HepG2 (cell line): Measurements from ENCODE around the gene CTIF.

Experiments used
- CREM ChIP-seq, 2 experiments: sonication (generic) in 1 of 2; formaldehyde crosslinking in 1 of 2; IDR thresholded peaks; 2 replicates each; pipeline versions ENCODE4 v1.4.0 to v1.6.1; 2016 to 2020; ENCODE audit warnings: antibody characterized with exemption in 1 of 2, mild to moderate bottlenecking in 1 of 2, missing genetic modification reagents in 1 of 2
- ELF3 ChIP-seq: IDR thresholded peaks from 2 replicates; pipeline ENCODE4 v1.6.1; 2016; ENCODE audit warnings: missing genetic modification reagents, missing compliant biosample characterization
- SMARCC2 ChIP-seq: fragments of 450-650 bp; IDR thresholded peaks from 2 replicates; pipeline ENCODE4 v1.6.1; 2017; ENCODE audit warnings: antibody characterized with exemption, mild to moderate bottlenecking
- SMARCE1 ChIP-seq: fragments of 450-650 bp; IDR thresholded peaks from 2 replicates; pipeline ENCODE4 v1.6.1; 2017; ENCODE audit warnings: borderline replicate concordance
- TAF1 ChIP-seq: sonication (generic); formaldehyde crosslinking; IDR thresholded peaks from 2 replicates; pipeline ENCODE4 v1.4.0; 2020; ENCODE audit warnings: missing genetic modification reagents
- TARDBP ChIP-seq: sonication (generic); formaldehyde crosslinking; IDR thresholded peaks from 2 replicates; pipeline ENCODE4 v1.8.0; 2022; ENCODE audit warnings: mild to moderate bottlenecking, missing genetic modification reagents
- TCF7L2 ChIP-seq: IDR thresholded peaks from 2 replicates; pipeline ENCODE4 v1.6.1; 2011; ENCODE audit warnings: mild to moderate bottlenecking, low read depth, low read length, moderate library complexity
- ZSCAN29 ChIP-seq: sonication (generic); formaldehyde crosslinking; conservative IDR thresholded peaks from 2 replicates; pipeline ENCODE4 v1.4.0; 2020; ENCODE audit warnings: mild to moderate bottlenecking, missing genetic modification reagents
- TF ChIP-seq, protein P1 (sequence below): sonication (generic); formaldehyde crosslinking; IDR thresholded peaks from 2 replicates; pipeline ENCODE4 v1.5.1; 2020; ENCODE audit warnings: missing genetic modification reagents, mild to moderate bottlenecking, borderline replicate concordance

DNA sequence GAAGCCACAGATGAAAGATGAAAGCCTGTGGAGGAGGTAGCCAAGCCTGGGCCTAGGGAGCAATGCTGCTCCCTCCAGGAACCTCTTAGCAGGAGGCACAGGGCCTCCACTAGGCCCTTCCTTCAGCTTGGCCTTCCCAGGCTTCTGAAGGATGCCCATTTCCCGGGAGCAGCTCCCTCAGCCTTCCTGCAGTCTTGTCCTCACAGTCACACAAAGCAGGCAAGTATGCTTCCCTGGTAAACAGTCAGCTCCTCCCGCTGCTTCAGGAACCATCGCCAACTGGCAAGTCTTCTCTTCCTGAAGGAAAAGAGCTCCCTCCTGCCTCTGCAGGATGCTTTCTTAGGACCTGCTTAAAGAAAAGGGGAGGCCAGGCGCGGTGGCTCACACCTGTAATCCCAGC is 358.7 kb downstream of the CTIF start:
- TF ChIP-seq SMARCC2 = no peak
- no peak for TF ChIP-seq ZSCAN29 (CRISPR knock-in tag)
- TF ChIP-seq SMARCE1 = no peak
- no peak for TF ChIP-seq TCF7L2
- no peak for TF ChIP-seq ELF3 (CRISPR knock-in tag)
- TF ChIP-seq TARDBP (CRISPR knock-in tag) = no peak
- TF ChIP-seq CREM (IDR thresholded peaks at IDR 0.05) = no peak
- TF ChIP-seq CREM (CRISPR knock-in tag; IDR thresholded peaks at IDR 0.05) = no peak
- TF ChIP-seq TAF1 (CRISPR knock-in tag) = no peak
- TF ChIP-seq, protein P1, sequence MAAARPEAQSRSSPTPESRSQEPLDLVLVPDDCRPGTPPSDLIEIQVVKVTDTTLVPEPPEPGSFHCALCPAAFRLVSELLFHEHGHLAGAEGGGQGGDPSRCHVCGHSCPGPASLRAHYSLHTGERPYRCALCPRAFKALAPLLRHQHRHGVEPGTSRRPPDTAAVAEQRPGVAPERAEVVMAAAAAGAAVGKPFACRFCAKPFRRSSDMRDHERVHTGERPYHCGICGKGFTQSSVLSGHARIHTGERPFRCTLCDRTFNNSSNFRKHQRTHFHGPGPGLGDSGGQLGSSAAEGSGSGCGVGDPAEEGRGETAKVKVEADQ (CRISPR knock-in tag) = no peak
